Chondrocyte (in vitro differentiated cells): Measurements from ENCODE around the gene PHLDB2. TPM values are rescaled to one million over a fixed set of nuclear protein-coding genes. Genes with fewer than 3 reads are reported as not detected.

Source experiments
- DNase-seq: peaks from one replicate; pipeline ENCODE4 v3.0.0; 2021; ENCODE audit warnings: mixed read lengths, low spot score
- H3K27ac Mint-ChIP-seq: one replicate; pipeline ENCODE4 v1.8.0; 2021; ENCODE audit warnings: mild to moderate bottlenecking, moderate library complexity, mixed read lengths; ENCODE audit not compliant: unreplicated experiment
- H3K27me3 Mint-ChIP-seq: 2 replicates; pipeline ENCODE4 v1.8.0; 2021; ENCODE audit warnings: low read depth, mixed read lengths
- H3K36me3 Mint-ChIP-seq: 2 replicates; pipeline ENCODE4 v1.8.0; 2021; ENCODE audit warnings: low read depth, mixed read lengths
- H3K4me1 Mint-ChIP-seq: 2 replicates; pipeline ENCODE4 v1.8.0; 2021; ENCODE audit warnings: low read depth, mild to moderate bottlenecking, mixed read lengths
- H3K4me3 Mint-ChIP-seq: one replicate; pipeline ENCODE4 v1.8.0; 2021; ENCODE audit warnings: mild to moderate bottlenecking, moderate library complexity, mixed read lengths; ENCODE audit not compliant: unreplicated experiment
- H3K9me3 Mint-ChIP-seq: 2 replicates; pipeline ENCODE4 v1.8.0; 2021; ENCODE audit warnings: low read depth, mixed read lengths
- CTCF ChIP-seq: fragments of 200-600 bp; sonication (generic); IDR thresholded peaks from 2 replicates; pipeline ENCODE4 v1.5.0; 2021; ENCODE audit warnings: antibody characterized with exemption, mild to moderate bottlenecking, moderate library complexity
- total RNA-seq: library from RNA; stranded (reverse); gene quantifications from 3 replicates; pipeline ENCODE4 v1.2.1, GENCODE V29; 2021

PHLDB2 gene
- total RNA-seq, 1 donor from 2014 or later, result 138 TPM

GRCh38 chr3:111864821-111865656 is 6.0 kb downstream of the PHLDB2 start:
- Mint-ChIP-seq H3K36me3 (peaks cover 8% of the 10 kb centered on the region), H3K27me3 (no peaks in the 10 kb centered on the region), H3K4me3 (peak overlapping the region; percentile 99), H3K9me3 (no peaks in the 10 kb centered on the region), H3K27ac (peak overlapping the region; percentile 94), H3K4me1 (peaks cover 85% of the 10 kb centered on the region)
- peak; percentile 79 for TF ChIP-seq CTCF
- no peak for DNase-seq

- no peak for DNase-seq
- H3K27me3 Mint-ChIP-seq, result no peaks in the 10 kb centered on the region
- H3K36me3 Mint-ChIP-seq, result peaks cover 18% of the 10 kb centered on the region
- peak overlapping the region; percentile 91 for H3K27ac Mint-ChIP-seq
- no peak for TF ChIP-seq CTCF
- no peak overlapping the region for H3K4me3 Mint-ChIP-seq
- peaks cover 86% of the 10 kb centered on the region for H3K4me1 Mint-ChIP-seq
- H3K9me3 Mint-ChIP-seq, result no peaks in the 10 kb centered on the region
Measured at GRCh38 chr3:111867889-111868426, 8.9 kb downstream of the PHLDB2 start.

DNA sequence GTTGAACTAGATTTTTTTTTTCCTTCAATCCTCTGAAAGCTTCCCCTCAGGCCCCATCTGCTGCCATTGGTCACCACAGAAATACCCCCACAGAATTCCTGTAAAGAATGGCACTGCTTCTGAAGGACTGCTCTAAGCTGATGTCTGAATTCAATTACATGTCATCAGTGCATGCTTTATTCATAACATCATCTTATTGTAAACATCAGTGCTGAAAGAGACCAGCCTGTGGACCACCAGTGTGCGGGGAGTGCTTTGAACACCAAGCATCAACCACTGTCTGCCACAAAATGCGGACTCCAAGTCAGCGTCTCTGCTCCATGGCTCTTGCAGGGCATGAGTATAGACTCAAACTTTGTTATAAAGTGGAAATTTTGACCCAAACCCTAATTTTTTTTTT is 11.6 kb downstream of the PHLDB2 start:
- Mint-ChIP-seq H3K27ac (peak overlapping the region; percentile 80), H3K27me3 (no peaks in the 10 kb centered on the region), H3K4me3 (no peak overlapping the region), H3K4me1 (peaks cover 75% of the 10 kb centered on the region), H3K9me3 (no peaks in the 10 kb centered on the region), H3K36me3 (peaks cover 18% of the 10 kb centered on the region)
- DNase-seq, result no peak
- TF ChIP-seq CTCF, result no peak

DNA sequence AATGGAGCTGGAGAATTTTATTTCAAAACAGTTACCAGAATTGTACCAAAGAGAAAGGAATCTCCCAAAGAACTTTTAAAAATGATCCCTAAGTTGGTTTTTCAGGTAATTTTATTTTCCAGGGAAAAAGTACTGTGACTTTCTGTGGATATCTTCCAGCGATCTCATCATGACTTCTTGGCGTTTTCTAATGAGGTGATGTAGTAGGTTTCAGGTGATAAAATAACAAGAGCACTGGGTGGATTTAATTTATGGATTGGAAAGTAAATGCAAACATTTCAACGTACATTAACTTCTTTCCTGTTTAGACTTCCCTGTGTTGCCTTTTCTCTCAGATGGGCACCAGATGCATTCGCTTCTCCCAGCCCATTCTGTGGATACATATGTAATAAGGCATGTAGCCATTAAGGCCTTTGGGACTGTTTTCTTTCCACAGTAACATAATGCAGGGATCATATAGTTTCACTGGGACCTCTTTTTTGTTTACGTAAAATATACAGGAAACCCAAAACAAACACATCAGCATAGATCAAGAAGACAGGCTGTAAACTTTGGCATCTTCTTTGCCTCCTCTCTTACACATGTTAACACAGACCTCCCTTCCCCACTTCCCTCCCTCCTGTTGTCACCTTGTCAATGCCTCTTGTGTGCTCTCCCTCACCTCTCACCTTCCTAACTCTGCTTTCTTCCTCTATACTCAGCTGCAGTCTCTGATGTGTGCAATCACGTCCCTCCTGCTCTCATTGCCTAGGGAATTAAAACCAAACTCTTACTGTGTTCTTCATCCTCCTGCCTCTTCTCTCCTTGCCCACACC is 13.0 kb downstream of the PHLDB2 start:
- Mint-ChIP-seq H3K9me3 (peaks cover under 1% of the 10 kb centered on the region), H3K27ac (peak overlapping the region; percentile 80), H3K4me1 (peaks cover 65% of the 10 kb centered on the region), H3K36me3 (peaks cover 21% of the 10 kb centered on the region), H3K4me3 (no peak overlapping the region), H3K27me3 (no peaks in the 10 kb centered on the region)
- no peak for TF ChIP-seq CTCF
- no peak for DNase-seq

DNA sequence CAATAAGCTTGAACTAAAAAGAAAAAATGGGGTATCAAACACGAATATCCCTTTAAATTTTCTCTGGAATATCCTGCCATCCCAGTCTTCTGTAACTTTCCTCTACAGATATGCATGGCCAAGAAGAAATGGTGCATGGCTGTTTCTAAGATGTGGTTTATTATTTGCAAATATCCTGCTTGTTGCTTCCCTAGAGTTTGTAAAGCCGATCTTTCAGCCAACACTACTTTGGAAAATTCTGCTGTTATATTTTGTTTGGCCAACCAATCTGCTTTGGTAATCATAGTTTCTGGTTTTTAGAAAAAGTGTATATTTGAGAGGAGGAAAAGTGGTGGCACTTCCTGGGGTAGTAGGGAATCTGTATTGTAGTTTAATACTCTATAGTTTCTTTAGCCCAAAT is 13.9 kb downstream of the PHLDB2 start:
- Mint-ChIP-seq H3K9me3 (peaks cover 9% of the 10 kb centered on the region), H3K4me1 (peaks cover 64% of the 10 kb centered on the region), H3K27ac (peak overlapping the region; percentile 77)

More for the DNA sequence above, 13.9 kb downstream of the PHLDB2 start:
- no peak overlapping the region for H3K4me3 Mint-ChIP-seq
- no peak for DNase-seq
- no peaks in the 10 kb centered on the region for H3K27me3 Mint-ChIP-seq
- peaks cover 21% of the 10 kb centered on the region for H3K36me3 Mint-ChIP-seq
- TF ChIP-seq CTCF, result no peak
